ENCODE measurements around the gene KRTAP5-6.

KRTAP5-6 gene

DNA sequence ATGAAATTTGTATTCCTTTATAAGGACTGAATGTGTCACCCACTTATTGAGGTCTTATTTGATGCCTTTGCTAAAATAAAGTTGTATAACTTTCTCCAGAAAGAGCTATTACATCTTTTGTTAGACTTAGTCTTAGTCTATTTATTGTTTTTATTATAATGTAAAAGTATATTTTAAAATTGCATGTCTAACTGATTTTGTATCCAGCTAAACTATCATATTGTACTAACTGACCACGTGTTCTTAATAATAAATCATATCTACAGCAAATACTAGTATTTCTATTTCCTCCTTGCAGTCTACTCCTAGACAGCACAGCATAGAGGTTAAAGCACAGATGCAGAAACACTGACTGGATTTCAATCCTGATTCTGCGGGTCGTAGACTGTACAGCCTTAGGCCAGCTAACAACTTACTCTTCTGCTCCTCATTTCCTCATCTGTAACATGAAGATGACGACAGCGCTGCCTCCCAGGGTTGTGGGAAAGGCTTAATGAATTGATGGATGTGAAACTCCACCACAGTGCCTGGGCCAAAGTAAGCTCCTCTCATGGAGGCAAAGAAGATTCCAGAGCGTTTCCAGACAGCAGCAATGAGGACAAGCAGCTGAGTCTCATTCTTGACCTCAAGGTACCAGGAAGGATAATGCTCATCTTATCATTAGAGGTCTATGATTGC lies 40.2 kb downstream of the KRTAP5-6 start:
- no peaks in the 10 kb centered on the region for H3K27me3 ChIP-seq (ENCODE audit: insufficient read depth, poor library complexity, severe bottlenecking)
- peak; percentile 16 for DNase-seq (ENCODE audit: low spot score)
- no peaks in the 10 kb centered on the region for H3K9me3 ChIP-seq (ENCODE audit: severe bottlenecking)
- TF ChIP-seq, protein P1, sequence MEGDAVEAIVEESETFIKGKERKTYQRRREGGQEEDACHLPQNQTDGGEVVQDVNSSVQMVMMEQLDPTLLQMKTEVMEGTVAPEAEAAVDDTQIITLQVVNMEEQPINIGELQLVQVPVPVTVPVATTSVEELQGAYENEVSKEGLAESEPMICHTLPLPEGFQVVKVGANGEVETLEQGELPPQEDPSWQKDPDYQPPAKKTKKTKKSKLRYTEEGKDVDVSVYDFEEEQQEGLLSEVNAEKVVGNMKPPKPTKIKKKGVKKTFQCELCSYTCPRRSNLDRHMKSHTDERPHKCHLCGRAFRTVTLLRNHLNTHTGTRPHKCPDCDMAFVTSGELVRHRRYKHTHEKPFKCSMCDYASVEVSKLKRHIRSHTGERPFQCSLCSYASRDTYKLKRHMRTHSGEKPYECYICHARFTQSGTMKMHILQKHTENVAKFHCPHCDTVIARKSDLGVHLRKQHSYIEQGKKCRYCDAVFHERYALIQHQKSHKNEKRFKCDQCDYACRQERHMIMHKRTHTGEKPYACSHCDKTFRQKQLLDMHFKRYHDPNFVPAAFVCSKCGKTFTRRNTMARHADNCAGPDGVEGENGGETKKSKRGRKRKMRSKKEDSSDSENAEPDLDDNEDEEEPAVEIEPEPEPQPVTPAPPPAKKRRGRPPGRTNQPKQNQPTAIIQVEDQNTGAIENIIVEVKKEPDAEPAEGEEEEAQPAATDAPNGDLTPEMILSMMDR (IDR thresholded peaks at IDR 0.05; ENCODE audit: poor library complexity, severe bottlenecking), result no peak
- ATAC-seq (ENCODE audit: low read depth), result no peak
- no peaks in the 10 kb centered on the region for H3K4me1 ChIP-seq (ENCODE audit: insufficient read depth, poor library complexity, severe bottlenecking)
- no peak overlapping the region for H3K4me3 ChIP-seq (ENCODE audit: severe bottlenecking)
- no peaks in the 10 kb centered on the region for H3K36me3 ChIP-seq (ENCODE audit: low read depth)
- no peak overlapping the region for H3K27ac ChIP-seq (ENCODE audit: poor library complexity, severe bottlenecking)

DNA sequence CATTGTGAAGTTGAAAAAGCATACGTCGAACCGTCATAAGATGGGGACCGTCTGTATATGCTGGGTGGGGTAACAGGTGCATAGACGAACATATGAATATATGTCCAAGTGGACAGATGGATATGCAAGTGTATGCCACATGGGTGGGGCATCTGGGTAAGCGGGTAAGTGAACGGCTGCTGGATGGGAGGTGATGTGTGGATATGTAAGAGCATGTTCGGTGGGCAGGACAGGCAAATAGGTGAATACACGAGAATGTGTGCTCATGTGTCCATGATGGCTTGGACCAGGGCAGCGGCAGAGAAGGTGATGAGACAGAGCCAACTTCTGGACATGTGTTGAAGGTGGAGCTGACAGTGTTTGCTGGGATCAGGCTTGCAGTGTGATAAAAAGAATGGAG lies 41.4 kb downstream of the KRTAP5-6 start:
- DNase-seq (ENCODE audit: low spot score) (peak; percentile 23), ATAC-seq (ENCODE audit: low read depth) (no peak)
- TF ChIP-seq, protein P1 (IDR thresholded peaks at IDR 0.05; ENCODE audit: poor library complexity, severe bottlenecking), result no peak
- Histone ChIP-seq H3K9me3 (ENCODE audit: severe bottlenecking) (no peaks in the 10 kb centered on the region), H3K36me3 (ENCODE audit: low read depth) (no peaks in the 10 kb centered on the region), H3K4me3 (ENCODE audit: severe bottlenecking) (no peak overlapping the region), H3K27ac (ENCODE audit: poor library complexity, severe bottlenecking) (no peak overlapping the region), H3K27me3 (ENCODE audit: insufficient read depth, poor library complexity, severe bottlenecking) (no peaks in the 10 kb centered on the region), H3K4me1 (ENCODE audit: insufficient read depth, poor library complexity, severe bottlenecking) (no peaks in the 10 kb centered on the region)

DNA sequence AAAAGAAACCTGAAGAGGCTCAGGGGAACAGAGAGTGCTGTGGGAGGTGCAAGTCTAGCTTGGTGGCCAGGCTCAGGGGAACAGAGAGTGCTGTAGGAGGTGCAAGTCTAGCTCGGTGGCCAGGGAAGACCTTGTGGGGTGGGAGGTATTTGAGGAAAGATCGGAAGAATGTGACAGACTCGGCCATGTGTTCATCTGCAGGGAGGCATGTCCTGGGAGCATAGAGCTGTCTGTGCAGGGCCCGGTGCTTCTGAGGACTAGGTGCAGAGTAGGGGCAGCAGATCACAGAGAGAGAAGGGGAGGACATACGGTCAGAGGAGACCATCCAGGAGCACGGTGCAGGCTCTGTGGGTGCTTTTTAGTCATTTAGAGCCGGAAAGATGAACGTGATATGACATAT lies 42.6 kb downstream of the KRTAP5-6 start:
- Histone ChIP-seq H3K4me1 (ENCODE audit: insufficient read depth, poor library complexity, severe bottlenecking) (no peaks in the 10 kb centered on the region), H3K9me3 (ENCODE audit: severe bottlenecking) (no peaks in the 10 kb centered on the region), H3K36me3 (ENCODE audit: low read depth) (no peaks in the 10 kb centered on the region), H3K27ac (ENCODE audit: poor library complexity, severe bottlenecking) (no peak overlapping the region), H3K4me3 (ENCODE audit: severe bottlenecking) (no peak overlapping the region), H3K27me3 (ENCODE audit: insufficient read depth, poor library complexity, severe bottlenecking) (no peaks in the 10 kb centered on the region)
- ATAC-seq (ENCODE audit: low read depth) (no peak), DNase-seq (ENCODE audit: low spot score) (no peak)
- TF ChIP-seq, protein P1 (IDR thresholded peaks at IDR 0.05; ENCODE audit: poor library complexity, severe bottlenecking), result no peak

DNA sequence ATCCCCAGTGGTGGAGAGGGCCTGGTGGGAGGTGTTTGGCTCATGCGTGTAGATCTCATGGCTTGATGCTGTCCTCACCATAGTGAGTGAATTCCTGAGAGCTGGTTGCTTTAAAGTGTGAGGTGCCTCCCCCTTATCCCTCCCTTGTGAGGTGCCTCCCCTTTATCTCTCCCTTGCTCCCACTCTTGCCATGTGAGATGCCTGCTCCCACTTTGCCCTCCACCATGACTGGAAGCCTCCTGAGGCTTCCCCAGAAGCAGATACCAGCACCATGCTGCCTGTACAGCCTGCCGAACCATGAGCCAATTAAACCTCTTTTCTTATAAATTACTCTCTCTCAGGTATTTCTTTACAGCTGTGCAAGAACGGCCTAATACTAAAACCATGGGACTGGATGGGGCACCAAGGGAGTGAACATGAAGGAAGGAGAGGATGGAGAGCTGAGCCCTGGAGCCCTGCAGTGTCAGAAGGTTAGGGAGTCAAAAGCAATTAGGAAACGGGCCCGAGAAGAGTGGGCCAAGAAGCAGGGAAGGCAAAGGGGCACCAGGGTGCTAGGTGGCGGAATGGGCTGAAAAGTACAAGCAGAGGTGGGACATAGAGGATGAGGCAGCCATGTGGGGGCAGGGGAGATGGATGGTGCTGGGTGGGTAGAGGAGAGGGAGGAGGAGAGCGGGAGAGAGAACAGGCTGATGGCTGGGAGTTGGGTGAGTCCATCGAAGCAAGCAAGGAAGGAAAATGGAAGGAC lies 44.0 kb downstream of the KRTAP5-6 start:
- Histone ChIP-seq H3K4me3 (ENCODE audit: severe bottlenecking) (no peak overlapping the region), H3K27ac (ENCODE audit: poor library complexity, severe bottlenecking) (no peak overlapping the region), H3K27me3 (ENCODE audit: insufficient read depth, poor library complexity, severe bottlenecking) (no peaks in the 10 kb centered on the region), H3K4me1 (ENCODE audit: insufficient read depth, poor library complexity, severe bottlenecking) (no peaks in the 10 kb centered on the region), H3K36me3 (ENCODE audit: low read depth) (no peaks in the 10 kb centered on the region), H3K9me3 (ENCODE audit: severe bottlenecking) (no peaks in the 10 kb centered on the region)
- ATAC-seq (ENCODE audit: low read depth) (no peak), DNase-seq (ENCODE audit: low spot score) (no peak)
- TF ChIP-seq, protein P1 (IDR thresholded peaks at IDR 0.05; ENCODE audit: poor library complexity, severe bottlenecking), result no peak

DNA sequence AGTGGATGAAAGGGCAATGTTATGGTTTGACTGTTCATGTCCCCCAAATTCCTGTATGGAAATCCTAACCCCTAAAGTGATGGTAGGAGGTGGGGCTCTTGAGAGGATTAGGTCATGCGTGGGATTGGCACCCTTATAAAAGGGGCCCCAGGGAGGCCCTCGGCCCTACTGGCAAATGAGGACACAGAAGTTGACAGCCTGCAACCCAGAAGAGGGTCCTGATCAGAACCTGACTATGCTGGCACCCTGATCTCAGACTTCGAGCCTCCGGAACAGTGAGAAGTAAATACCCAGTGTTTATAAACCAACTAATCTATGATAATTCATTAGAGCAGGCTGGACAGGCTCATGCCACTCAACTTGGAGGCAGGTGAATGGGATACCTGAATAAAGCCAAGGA lies 44.7 kb downstream of the KRTAP5-6 start:
- Histone ChIP-seq H3K4me3 (ENCODE audit: severe bottlenecking) (no peak overlapping the region), H3K36me3 (ENCODE audit: low read depth) (no peaks in the 10 kb centered on the region), H3K9me3 (ENCODE audit: severe bottlenecking) (no peaks in the 10 kb centered on the region), H3K4me1 (ENCODE audit: insufficient read depth, poor library complexity, severe bottlenecking) (no peaks in the 10 kb centered on the region), H3K27ac (ENCODE audit: poor library complexity, severe bottlenecking) (no peak overlapping the region), H3K27me3 (ENCODE audit: insufficient read depth, poor library complexity, severe bottlenecking) (no peaks in the 10 kb centered on the region)
- DNase-seq (ENCODE audit: low spot score) (no peak), ATAC-seq (ENCODE audit: low read depth) (no peak)
- TF ChIP-seq, protein P1 (IDR thresholded peaks at IDR 0.05; ENCODE audit: poor library complexity, severe bottlenecking), result no peak

Measured in RWPE2 (cell line).